HG03565 (cell line): ENCODE measurements around the gene RBBP4.
"Not testable (repeated sequence)": the region's sequence is repeated elsewhere in the genome, so short reads cannot be mapped to it uniquely, and the experiment has no call there.

Experiments
- ATAC-seq: cut with Tn5 transposase; IDR thresholded peaks from one replicate; pipeline ENCODE4 v1.9.1; 2021; ENCODE audit warnings: mild to moderate bottlenecking, moderate library complexity; ENCODE audit not compliant: unreplicated experiment

Gene RBBP4

GRCh38 chr1:32685498-32685897, 34.5 kb downstream of the RBBP4 start:
- no peak for ATAC-seq

- ATAC-seq: no peak
Measured at GRCh38 chr1:32686387-32686786, 35.4 kb downstream of the RBBP4 start.

- ATAC-seq: no peak
Measured at GRCh38 chr1:32693455-32694174, 42.6 kb downstream of the RBBP4 start.

GRCh38 chr1:32695098-32695904, 44.3 kb downstream of the RBBP4 start:
- no peak for ATAC-seq

GRCh38 chr1:32696041-32696440, 45.0 kb downstream of the RBBP4 start:
- ATAC-seq: no peak

- not testable (repeated sequence) for ATAC-seq
Measured at GRCh38 chr1:32696996-32697395, 46.0 kb downstream of the RBBP4 start.

- no peak for ATAC-seq
Measured at GRCh38 chr1:32701421-32701911, 50.5 kb downstream of the RBBP4 start.

GRCh38 chr1:32701951-32702598, 51.1 kb downstream of the RBBP4 start:
- no peak for ATAC-seq

- no peak for ATAC-seq
Measured at GRCh38 chr1:32702599-32703478, 51.8 kb downstream of the RBBP4 start, which contains the start of gene SYNC. TSS of gene SYNC (minus strand) at chr1:32702770. CDS start at chr1:32702660, 110 bp downstream.

GRCh38 chr1:32703479-32704291, 52.7 kb downstream of the RBBP4 start:
- no peak for ATAC-seq

GRCh38 chr1:32705516-32705915, 54.5 kb downstream of the RBBP4 start:
- ATAC-seq: no peak

GRCh38 chr1:32706491-32706890, 55.5 kb downstream of the RBBP4 start:
- no peak for ATAC-seq

- no peak for ATAC-seq
Measured at GRCh38 chr1:32709075-32709474, 58.1 kb downstream of the RBBP4 start.

GRCh38 chr1:32709476-32709875, 58.5 kb downstream of the RBBP4 start:
- ATAC-seq: no peak

- not testable (repeated sequence) for ATAC-seq
Measured at GRCh38 chr1:32711221-32711620, 60.2 kb downstream of the RBBP4 start.

- no peak for ATAC-seq
Measured at GRCh38 chr1:32713081-32713480, 62.1 kb downstream of the RBBP4 start.

- ATAC-seq: no peak
Measured at GRCh38 chr1:32714277-32714676, 63.3 kb downstream of the RBBP4 start.

- ATAC-seq: no peak
Measured at GRCh38 chr1:32715901-32716311, 64.9 kb downstream of the RBBP4 start.

- ATAC-seq: no peak
Measured at GRCh38 chr1:32716312-32717148, 65.5 kb downstream of the RBBP4 start.
